HG02981 (cell line): ENCODE results near the gene REXO1.
"Not testable (repeated sequence)": the region's sequence is repeated elsewhere in the genome, so short reads cannot be mapped to it uniquely, and the experiment has no call there.

Experiments
- ATAC-seq: cut with Tn5 transposase; IDR thresholded peaks from one replicate; pipeline ENCODE4 v1.9.1; 2021; ENCODE audit warnings: mild to moderate bottlenecking, moderate library complexity; ENCODE audit not compliant: unreplicated experiment

REXO1 gene

GRCh38 chr19:1799695-1800342, 48.5 kb downstream of the REXO1 start:
- no peak for ATAC-seq

- not testable (repeated sequence) for ATAC-seq
Observed at GRCh38 chr19:1797313-1797712, 51.0 kb downstream of the REXO1 start.

GRCh38 chr19:1796395-1797142, 51.7 kb downstream of the REXO1 start:
- no peak for ATAC-seq

DNA sequence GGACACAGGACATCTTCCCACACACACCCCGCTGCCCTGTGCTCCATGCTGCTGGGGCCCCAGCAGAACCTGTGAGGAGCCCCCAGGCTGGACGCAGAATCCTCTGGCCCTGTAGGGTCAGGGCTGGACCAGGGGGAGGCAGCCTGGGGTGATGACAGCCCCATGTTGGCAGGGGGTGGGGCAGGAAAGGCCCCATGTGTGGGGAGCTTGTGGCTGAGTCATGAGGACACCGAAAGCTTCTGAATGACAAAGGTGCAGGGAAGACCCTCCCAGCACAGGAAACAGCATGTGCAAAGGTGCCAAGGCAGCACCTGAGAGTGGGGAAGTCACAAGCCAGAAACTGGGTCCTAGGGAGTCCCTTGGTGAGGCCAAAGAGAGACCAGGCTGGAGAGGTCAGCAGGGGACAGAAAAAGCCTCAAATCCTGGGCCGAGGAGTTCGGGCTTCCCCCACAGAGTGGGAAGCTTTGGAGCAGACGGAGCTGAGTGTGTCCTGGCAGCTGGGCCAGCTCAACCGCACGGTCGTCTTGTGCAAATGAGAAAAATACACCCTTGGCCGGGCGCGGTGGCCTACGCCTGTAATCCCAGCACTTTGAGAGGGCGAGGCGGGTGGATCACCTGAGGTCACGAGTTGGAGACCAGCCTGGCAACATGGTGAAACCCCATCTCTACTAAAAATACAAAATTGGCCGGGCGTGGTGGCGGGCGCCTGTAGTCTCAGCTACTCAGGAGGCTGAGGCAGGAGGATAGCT, 53.7 kb downstream of the REXO1 start:
- no peak for ATAC-seq

- ATAC-seq, result no peak
Observed at GRCh38 chr19:1791879-1792278, 56.4 kb downstream of the REXO1 start.

DNA sequence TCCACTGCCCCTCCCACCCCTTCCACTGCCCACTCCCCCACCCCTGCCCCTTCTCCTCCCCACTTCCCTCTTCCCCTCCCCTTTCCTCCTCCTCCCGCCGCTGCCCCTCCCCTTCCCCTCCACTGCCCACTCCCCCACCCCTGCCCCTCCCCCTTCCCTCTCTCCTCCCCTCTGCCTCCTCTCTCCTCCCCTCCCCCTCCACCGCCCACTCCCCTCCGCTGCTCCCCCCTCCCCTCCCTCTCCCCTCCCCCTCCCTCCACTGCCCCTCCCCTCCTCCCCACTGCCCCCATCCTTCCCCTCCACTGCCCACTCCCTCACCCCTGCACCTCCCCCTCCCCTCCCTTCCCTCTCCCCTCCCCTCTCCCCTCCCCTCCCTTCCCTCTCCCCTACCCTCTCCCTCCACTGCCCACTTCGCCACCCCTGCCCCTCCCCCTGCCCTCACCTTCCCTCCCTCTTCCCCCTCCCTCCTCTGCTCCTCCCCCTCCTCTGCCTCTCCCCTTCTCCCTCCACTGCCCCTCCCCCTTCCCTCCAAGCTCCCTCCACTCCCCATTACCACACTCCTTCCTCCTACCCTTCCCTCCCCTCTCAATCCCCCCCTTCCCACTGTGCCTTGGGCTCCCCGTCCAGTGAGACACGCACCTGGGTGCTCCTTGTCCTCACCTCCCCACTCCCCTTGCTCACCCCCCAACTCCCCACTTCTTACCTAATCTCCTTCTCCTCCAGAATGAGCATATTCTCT, 58.1 kb downstream of the REXO1 start:
- no peak for ATAC-seq

DNA sequence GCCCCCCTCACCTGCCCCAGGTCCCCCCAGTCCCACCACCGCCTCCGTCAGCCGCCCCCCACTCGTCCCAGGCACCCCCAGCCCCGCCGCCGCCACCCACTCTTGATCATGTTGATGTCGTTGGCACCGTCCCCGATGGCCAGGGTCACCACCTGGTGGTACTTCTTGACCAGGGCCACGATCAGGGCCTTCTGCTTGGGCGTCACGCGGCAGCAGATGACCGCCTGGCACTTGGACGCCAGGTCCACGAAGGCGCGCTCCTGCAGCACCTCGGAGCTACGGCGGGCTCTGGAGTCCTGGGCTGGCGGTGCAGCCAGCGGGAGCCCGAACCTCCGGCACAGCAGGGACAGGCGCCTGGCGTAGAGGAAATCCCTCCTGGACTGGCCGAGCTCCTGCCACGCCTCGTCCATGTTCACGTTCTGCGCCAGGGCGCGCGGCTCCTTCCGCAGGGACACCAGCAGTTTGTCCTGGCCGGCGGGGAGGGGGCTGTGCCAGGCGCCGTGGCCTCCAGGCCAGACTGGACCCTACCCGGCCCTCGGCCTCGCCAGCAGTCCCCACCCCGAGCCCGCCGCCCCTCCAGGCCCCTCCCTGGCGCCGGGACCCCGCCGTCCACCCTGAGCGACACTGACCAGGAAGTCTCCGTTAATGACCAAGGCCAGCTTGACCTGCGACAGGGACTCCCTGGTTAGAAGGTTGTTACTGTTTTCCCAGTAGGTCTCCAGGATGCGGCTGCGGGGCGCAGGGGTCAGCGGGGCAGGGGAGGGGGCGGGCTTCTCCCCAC, 58.8 kb downstream of the REXO1 start:
- no peak for ATAC-seq

DNA sequence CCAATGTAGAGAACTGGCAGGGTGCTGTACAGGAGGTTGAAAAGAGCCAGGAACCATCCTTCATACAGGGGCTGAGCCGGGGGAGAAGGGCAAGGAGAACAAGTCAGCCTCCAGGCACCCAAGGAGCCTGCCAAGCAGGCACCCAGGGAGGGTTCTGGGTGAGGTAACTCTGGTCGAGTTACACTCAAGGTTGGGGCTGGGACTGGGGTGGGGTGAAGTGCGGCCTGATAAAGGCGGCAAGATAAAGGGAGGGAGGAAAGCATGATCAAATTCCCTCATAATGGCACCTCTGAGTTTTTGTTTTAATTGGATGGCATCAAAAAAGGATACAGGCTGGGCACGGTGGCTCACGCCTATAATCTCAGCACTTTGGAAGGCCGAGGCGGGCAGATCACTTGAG, 61.2 kb downstream of the REXO1 start:
- ATAC-seq, result no peak

- ATAC-seq, result no peak
Observed at GRCh38 chr19:1786668-1787067, 61.6 kb downstream of the REXO1 start.

GRCh38 chr19:1785310-1785709, 63.0 kb downstream of the REXO1 start:
- no peak for ATAC-seq

DNA sequence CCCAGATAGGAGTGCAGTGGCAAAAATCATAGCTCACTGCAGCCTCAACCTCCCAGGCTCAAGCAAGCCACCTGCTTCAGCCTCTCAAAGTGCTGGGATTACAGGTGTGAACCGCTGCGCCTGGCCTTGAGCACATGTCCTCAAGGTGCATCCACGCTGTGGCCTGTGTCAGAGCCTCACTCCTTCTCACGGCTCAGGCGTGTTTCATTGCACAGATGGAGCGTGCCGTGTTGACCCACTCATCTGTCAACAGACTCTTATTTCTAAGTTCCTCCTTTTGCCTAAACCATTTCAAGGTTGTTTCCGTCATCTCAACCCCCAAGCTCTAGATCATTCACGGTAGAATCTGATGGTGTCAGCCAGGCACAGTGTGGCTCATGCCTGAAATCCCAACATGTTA, 64.4 kb downstream of the REXO1 start:
- no peak for ATAC-seq

DNA sequence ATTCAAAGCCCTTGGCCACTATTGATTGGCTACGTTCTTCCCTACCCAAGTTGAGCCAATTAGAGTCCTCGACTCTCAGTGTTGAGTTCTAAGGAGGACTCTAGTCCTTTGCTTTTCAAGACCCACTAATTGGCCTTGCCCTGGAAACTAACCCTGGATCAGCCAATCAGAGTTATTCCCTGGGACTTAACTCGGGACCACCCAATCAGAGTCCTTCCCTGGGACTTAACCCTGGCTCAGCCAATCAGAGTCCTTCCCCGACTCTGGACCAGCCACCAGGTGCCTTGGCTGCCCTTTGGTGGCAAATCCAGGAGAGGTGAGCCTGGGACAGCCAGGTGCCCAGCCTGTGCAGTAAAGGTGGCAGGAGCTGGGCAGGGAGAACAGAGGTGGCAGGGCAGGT, 64.9 kb downstream of the REXO1 start:
- no peak for ATAC-seq

- ATAC-seq, result no peak
Observed at GRCh38 chr19:1782521-1782920, 65.8 kb downstream of the REXO1 start.

DNA sequence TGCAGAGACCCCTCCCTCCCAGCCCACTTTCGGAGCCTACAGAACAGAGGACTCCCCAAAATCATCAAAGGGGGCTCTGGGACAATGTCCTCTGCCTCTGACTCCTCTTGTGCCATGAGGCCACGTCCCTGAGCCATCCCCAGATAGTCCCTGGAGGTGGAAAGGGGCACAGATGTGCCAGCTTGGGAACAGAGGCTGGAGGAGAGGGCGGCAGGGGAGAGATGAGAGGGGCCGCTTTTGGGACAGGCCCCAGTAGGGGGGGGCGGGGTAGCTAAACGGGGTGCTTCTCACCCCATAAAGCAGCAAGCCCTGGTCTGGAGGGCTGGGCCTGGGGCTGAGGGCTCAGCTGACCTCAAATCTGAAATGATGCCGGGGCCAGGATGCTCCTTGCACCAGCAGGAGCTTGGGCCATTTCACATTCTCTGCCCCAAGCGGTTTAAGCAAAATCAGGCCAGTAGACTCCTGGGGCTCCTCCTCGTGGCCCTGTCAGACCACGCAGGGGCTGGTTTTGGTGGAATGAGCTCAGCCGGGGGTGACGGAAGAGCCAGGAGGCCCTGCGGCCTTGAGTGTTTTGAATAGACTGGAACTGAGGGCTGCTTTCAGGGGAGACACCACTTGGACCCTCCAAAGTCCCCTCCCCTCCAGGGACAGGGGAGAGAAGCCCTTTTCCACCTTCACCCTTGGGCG, 67.9 kb downstream of the REXO1 start:
- ATAC-seq, result no peak

GRCh38 chr19:1779574-1779973, 68.7 kb downstream of the REXO1 start:
- ATAC-seq, result no peak

GRCh38 chr19:1777149-1777548, 71.1 kb downstream of the REXO1 start:
- no peak for ATAC-seq

DNA sequence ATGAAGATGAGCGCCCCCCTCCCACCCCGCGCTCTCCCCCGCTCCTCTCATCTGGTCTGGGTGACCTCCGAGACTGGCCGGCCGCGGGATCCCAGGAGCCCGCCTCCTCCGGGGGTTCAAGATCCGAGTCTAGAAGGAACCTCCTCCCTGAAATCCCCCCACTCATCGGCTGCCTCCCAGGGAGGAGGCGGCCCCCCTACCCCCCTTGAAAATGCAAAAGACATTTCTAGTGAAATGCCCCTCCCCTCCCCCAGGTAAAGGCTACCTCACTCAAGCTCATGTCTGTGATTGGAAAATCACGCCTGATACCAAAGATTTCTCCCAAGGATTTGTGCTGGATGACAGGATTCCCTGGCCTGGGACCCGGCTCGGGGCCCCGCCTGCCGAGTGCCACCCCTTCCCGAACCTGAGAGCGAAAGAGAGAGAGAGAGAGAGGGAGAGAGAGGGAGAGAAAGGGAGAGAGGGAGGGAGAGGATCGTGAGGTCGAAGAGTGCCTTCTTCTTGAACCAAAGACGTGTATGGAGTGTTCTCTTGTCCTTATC, 71.6 kb downstream of the REXO1 start:
- ATAC-seq, result no peak

- no peak for ATAC-seq
Observed at GRCh38 chr19:1775951-1776605, 72.2 kb downstream of the REXO1 start.
